B cell (primary cell): ENCODE measurements around the gene POFUT2. TPM values are rescaled to one million over a fixed set of nuclear protein-coding genes. Genes with fewer than 3 reads are reported as not detected.

ENCODE experiments used
- ATAC-seq: fragments of 200-7000 bp; cut with Tn5 transposase; one replicate; pipeline ENCODE4 v1.10.0; 2021; ENCODE audit warnings: low read depth, mild to moderate bottlenecking, moderate number of reproducible peaks, moderate library complexity
- CTCF ChIA-PET: fragments of 350-600 bp; sonication (Branson Sonifier 250); formaldehyde crosslinking; loops from one replicate; lab custom pipeline; 2021; ENCODE audit warnings: antibody characterized with exemption, inconsistent platforms; lab: Charles Lee
- POLR2A ChIA-PET: fragments of 350-600 bp; sonication (Branson Sonifier 250); formaldehyde crosslinking; loops from one replicate; lab custom pipeline; 2021; ENCODE audit warnings: antibody characterized with exemption; lab: Charles Lee
- DNase-seq: peaks from one replicate; pipeline ENCODE4 v3.0.0; 2013
- H2AFZ ChIP-seq: 2 replicates; pipeline ENCODE4 v1.6.1; 2012; ENCODE audit warnings: mild to moderate bottlenecking, low read depth, low read length; ENCODE audit not compliant: insufficient read depth, poor library complexity, severe bottlenecking
- H3K27ac ChIP-seq, 2 donors: 1 replicate in 1 of 2; 2 replicates in 1 of 2; pipeline ENCODE4 v1.5.1; 2012 to 2013; ENCODE audit warnings: low read length in 2 of 2, mild to moderate bottlenecking in 2 of 2, moderate library complexity in 1 of 2
- H3K27me3 ChIP-seq, 4 experiments: fragments of 200-600 bp in 1 of 4; sonication (generic) in 1 of 4; replicated peaks in 1 of 4; 1 replicate in 2 of 4; 2 replicates in 2 of 4; pipeline versions ENCODE4 v1.6.1 to v1.7.0; 2013 to 2016; ENCODE audit warnings: low read length in 3 of 4, mild to moderate bottlenecking in 2 of 4, mixed read lengths in 1 of 4, moderate library complexity in 1 of 4; ENCODE audit not compliant: insufficient read depth in 4 of 4, control insufficient read depth in 3 of 4; ENCODE audit errors: control extremely low read depth in 1 of 4
- H3K36me3 ChIP-seq, 2 experiments: replicated peaks in 1 of 2; 1 replicate in 1 of 2; 2 replicates in 1 of 2; pipeline versions ENCODE4 v1.6.1 to v1.7.1; 2013; ENCODE audit warnings: low read length in 1 of 2; ENCODE audit not compliant: insufficient read depth in 2 of 2, control insufficient read depth in 1 of 2; ENCODE audit errors: control extremely low read depth in 1 of 2, extremely low read depth in 1 of 2
- H3K4me1 ChIP-seq, 2 donors: fragments of 200-600 bp in 1 of 2; sonication (generic) in 1 of 2; 1 replicate in 1 of 2; 2 replicates in 1 of 2; pipeline versions ENCODE4 v1.5.1 to v1.6.1; 2013 to 2017; ENCODE audit warnings: low read length in 2 of 2; ENCODE audit not compliant: control insufficient read depth in 2 of 2, insufficient read depth in 2 of 2
- H3K4me2 ChIP-seq: replicated peaks from 2 replicates; pipeline ENCODE3; 2012; ENCODE audit warnings: mild to moderate bottlenecking, low read depth, low read length; ENCODE audit not compliant: poor library complexity, severe bottlenecking
- H3K4me3 ChIP-seq, 5 experiments: fragments of 200-600 bp in 1 of 5; sonication (generic) in 1 of 5; 1 replicate in 3 of 5; 2 replicates in 2 of 5; pipeline versions ENCODE4 v1.5.1 to v1.7.0; 2011 to 2016; ENCODE audit warnings: low read length in 4 of 5, mild to moderate bottlenecking in 4 of 5, low read depth in 2 of 5, control low read depth in 1 of 5, moderate library complexity in 1 of 5; ENCODE audit not compliant: insufficient read depth in 1 of 5; ENCODE audit errors: control extremely low read depth in 1 of 5, extremely low read depth in 1 of 5
- H3K79me2 ChIP-seq: fragments of 200-600 bp; sonication (generic); one replicate; pipeline ENCODE4 v1.6.0; 2016; ENCODE audit warnings: low read length; ENCODE audit not compliant: control insufficient read depth, insufficient read depth
- H3K9ac ChIP-seq: fragments of 200-600 bp; sonication (generic); 2 replicates; pipeline ENCODE4 v1.6.1; 2017; ENCODE audit warnings: mild to moderate bottlenecking, low read length, moderate library complexity
- H3K9me3 ChIP-seq, 3 donors: one replicate each; pipeline versions ENCODE4 v1.6.1 to v1.7.1; 2013; ENCODE audit warnings: low read length in 2 of 3; ENCODE audit not compliant: control insufficient read depth in 2 of 3, insufficient read depth in 1 of 3; ENCODE audit errors: control extremely low read depth in 1 of 3
- H4K20me1 ChIP-seq: 2 replicates; pipeline ENCODE4 v1.6.0; 2012; ENCODE audit warnings: mild to moderate bottlenecking, low read length; ENCODE audit not compliant: insufficient read depth, control insufficient read depth, poor library complexity, severe bottlenecking
- H3K27ac Mint-ChIP-seq: one replicate; pipeline ENCODE4 v1.8.0; 2021; ENCODE audit warnings: mixed read lengths
- H3K27me3 Mint-ChIP-seq: one replicate; pipeline ENCODE4 v1.8.0; 2021; ENCODE audit warnings: mixed read lengths
- H3K4me1 Mint-ChIP-seq: one replicate; pipeline ENCODE4 v1.8.0; 2021; ENCODE audit warnings: mixed read lengths
- H3K4me3 Mint-ChIP-seq: one replicate; pipeline ENCODE4 v1.8.0; 2021; ENCODE audit warnings: mixed read lengths
- H3K9me3 Mint-ChIP-seq: one replicate; pipeline ENCODE4 v1.8.0; 2022; ENCODE audit warnings: mixed read lengths; ENCODE audit not compliant: insufficient read depth
- CTCF ChIP-seq: fragments of 200-600 bp; IDR thresholded peaks from one replicate; pipeline ENCODE4 v1.8.0; 2022; ENCODE audit warnings: antibody characterized with exemption, mild to moderate bottlenecking
- WGBS: methylation state at CpG from one replicate; pipeline ENCODE4 v1.1.5; 2013; ENCODE audit warnings: missing lambda C conversion rate; ENCODE audit not compliant: insufficient coverage; 5-methylcytosine and 5-hydroxymethylcytosine counted together
- intact Hi-C: fragments of 100-400 bp; cut with micrococcal nuclease; formaldehyde crosslinking; loops from one replicate; pipeline ENCODE4 v1.10.0; 2022
- polyA minus RNA-seq: library from RNA; depleted of rRNA, polyadenylated mRNA; stranded (reverse); fragments of >200 nt; gene quantifications from 2 replicates; pipeline ENCODE4 v1.2.3, GENCODE V29; 2012
- polyA plus RNA-seq: library from polyadenylated mRNA; depleted of rRNA; stranded (reverse); fragments of >200 nt; gene quantifications from 2 replicates; pipeline ENCODE4 v1.2.3, GENCODE V29; 2012
- total RNA-seq, 2 donors: library from RNA; stranded (reverse); fragments of 120-200 nt in 1 of 2; gene quantifications; 1 replicate in 1 of 2; 2 replicates in 1 of 2; pipeline versions ENCODE4 v1.2.3 to v1.2.4, GENCODE V29; 2013 to 2022

POFUT2 gene, protein sequence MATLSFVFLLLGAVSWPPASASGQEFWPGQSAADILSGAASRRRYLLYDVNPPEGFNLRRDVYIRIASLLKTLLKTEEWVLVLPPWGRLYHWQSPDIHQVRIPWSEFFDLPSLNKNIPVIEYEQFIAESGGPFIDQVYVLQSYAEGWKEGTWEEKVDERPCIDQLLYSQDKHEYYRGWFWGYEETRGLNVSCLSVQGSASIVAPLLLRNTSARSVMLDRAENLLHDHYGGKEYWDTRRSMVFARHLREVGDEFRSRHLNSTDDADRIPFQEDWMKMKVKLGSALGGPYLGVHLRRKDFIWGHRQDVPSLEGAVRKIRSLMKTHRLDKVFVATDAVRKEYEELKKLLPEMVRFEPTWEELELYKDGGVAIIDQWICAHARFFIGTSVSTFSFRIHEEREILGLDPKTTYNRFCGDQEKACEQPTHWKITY
- total RNA-seq (38.3 and 44.5 TPM in 2 replicates), polyA plus RNA-seq (41.8 and 50.4 TPM in 2 replicates), polyA minus RNA-seq (11.7 and 41.0 TPM in 2 replicates)
- 14.2 TPM for total RNA-seq (2013)

GRCh38 chr21:45287438-45288391, at the start of gene POFUT2:
POFUT2 (minus strand) TSS chr21:45287895; CDS start chr21:45287871, 24 bp downstream.
- intact Hi-C loops, result loop anchor here (1.0 to 5.0 kb wide), 3 partner anchors 147 to 345 kb away; partner anchors contain the start of genes SLC19A1 and SLX9
- Mint-ChIP-seq H3K27ac (peak within 1 kb of the TSS; percentile 96), H3K4me3 (peak within 1 kb of the TSS; percentile 90), H3K27me3 (no peaks in the 10 kb centered on the region), H3K9me3 (no peaks in the 10 kb centered on the region), H3K4me1 (peaks cover 15% of the 10 kb centered on the region)
- Histone ChIP-seq H3K4me1 (peaks cover 10 to 19% of the 10 kb centered on the region in 2 donors), H4K20me1 (peaks cover 10% of the 10 kb centered on the region), H3K27me3 (no peaks in the 10 kb centered on the region), H2AFZ (peak within 1 kb of the TSS; percentile 88), H3K27ac (peak within 1 kb of the TSS; percentile 47 to 82), H3K79me2 (peaks cover 17% of the 10 kb centered on the region), H3K9ac (peak within 1 kb of the TSS; percentile 62), H3K4me2 (peak within 1 kb of the TSS; percentile 97), H3K36me3 (peaks cover 0 to 20% of the 10 kb centered on the region in 2 experiments), H3K4me3 (peak within 1 kb of the TSS in 4 of 5 experiments; percentile 62 to 83 (median 74)), H3K9me3 (no peaks in the 10 kb centered on the region)
- POLR2A ChIA-PET, result interaction anchor here (0.6 to 1.0 kb wide), 4 partner anchors 191 to 635 kb away, joined by 3 to 8 read pairs (median 4); no protein-coding TSS in a partner anchor
- no peak for TF ChIP-seq CTCF
- DNase-seq (peak; percentile 98), ATAC-seq (peak; percentile 88)
- CTCF ChIA-PET, result interaction anchor here (1.1 to 2.0 kb wide), 4 partner anchors 135 to 376 kb away, joined by 3 to 9 read pairs (median 6); no protein-coding TSS in a partner anchor
- 1% methylated on average over 77 of the region's 90 CpGs for WGBS
